NT2/D1 (cell line): ENCODE measurements around the gene HAO1.

Source experiments
- SUZ12 ChIP-seq: IDR thresholded peaks from 2 replicates; pipeline ENCODE4 v1.6.1; 2011; ENCODE audit not compliant: insufficient read length, insufficient read depth; ENCODE audit errors: extremely low read depth
- YY1 ChIP-seq: IDR thresholded peaks from 2 replicates; pipeline ENCODE4 v1.6.1; 2011; ENCODE audit not compliant: insufficient read length, insufficient read depth
- ZNF274 ChIP-seq: IDR thresholded peaks from 2 replicates; pipeline ENCODE4 v1.6.1; 2011; ENCODE audit warnings: mild to moderate bottlenecking, low read depth, low read length

DNA sequence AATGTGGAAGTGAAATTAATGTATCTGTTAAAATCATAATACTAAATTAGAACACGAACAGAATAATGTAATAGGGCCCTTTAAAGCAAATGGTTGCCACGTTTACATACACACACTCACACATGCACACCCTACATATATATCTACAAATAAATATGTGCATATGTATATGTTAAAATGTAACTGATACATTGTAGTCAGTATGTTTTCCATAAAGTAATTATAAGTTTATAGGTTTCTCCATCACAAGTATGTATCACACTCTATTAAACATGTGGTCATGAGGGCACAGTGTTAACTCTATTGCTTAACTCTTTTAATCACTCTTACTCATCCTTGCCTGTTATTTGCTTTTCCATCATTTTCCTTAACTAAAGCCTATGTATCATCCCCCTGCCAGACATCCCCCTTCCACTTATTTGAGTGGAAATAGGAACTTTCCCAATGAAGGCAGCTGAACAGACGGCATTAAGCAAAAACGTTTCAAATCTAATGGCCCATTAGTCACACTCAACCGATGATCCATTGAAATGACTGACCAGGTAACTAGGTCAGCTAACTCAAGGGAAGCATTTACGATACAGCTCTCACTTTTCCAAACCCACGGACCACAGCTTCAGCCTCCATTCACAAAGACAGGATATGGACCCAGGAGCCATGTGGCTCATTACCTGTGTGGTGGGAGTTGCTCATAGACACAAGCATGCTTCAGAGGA, 89.3 kb downstream of the HAO1 start:
- TF ChIP-seq YY1 (no peak), ZNF274 (no peak), SUZ12 (no peak)
